Measurements from ENCODE around the gene TYK2. TPM values are rescaled to one million over a fixed set of nuclear protein-coding genes. Genes with fewer than 3 reads are reported as not detected.

Gene TYK2
- total and polyA plus RNA-seq, 2 of the 13 experiments (the other 11 are each of a cell fraction or from before 2014, with no cell fraction given): 38.8 to 60.1 TPM

- TF ChIP-seq, protein P1, sequence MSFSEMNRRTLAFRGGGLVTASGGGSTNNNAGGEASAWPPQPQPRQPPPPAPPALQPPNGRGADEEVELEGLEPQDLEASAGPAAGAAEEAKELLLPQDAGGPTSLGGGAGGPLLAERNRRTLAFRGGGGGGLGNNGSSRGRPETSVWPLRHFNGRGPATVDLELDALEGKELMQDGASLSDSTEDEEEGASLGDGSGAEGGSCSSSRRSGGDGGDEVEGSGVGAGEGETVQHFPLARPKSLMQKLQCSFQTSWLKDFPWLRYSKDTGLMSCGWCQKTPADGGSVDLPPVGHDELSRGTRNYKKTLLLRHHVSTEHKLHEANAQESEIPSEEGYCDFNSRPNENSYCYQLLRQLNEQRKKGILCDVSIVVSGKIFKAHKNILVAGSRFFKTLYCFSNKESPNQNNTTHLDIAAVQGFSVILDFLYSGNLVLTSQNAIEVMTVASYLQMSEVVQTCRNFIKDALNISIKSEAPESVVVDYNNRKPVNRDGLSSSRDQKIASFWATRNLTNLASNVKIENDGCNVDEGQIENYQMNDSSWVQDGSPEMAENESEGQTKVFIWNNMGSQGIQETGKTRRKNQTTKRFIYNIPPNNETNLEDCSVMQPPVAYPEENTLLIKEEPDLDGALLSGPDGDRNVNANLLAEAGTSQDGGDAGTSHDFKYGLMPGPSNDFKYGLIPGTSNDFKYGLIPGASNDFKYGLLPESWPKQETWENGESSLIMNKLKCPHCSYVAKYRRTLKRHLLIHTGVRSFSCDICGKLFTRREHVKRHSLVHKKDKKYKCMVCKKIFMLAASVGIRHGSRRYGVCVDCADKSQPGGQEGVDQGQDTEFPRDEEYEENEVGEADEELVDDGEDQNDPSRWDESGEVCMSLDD (CRISPR knock-in tag; IDR thresholded peaks at IDR 0.05; ENCODE audit: borderline replicate concordance): no peak
- TF ChIP-seq ZSCAN30 (CRISPR knock-in tag; IDR thresholded peaks at IDR 0.05): no peak
- TF ChIP-seq, protein P2, sequence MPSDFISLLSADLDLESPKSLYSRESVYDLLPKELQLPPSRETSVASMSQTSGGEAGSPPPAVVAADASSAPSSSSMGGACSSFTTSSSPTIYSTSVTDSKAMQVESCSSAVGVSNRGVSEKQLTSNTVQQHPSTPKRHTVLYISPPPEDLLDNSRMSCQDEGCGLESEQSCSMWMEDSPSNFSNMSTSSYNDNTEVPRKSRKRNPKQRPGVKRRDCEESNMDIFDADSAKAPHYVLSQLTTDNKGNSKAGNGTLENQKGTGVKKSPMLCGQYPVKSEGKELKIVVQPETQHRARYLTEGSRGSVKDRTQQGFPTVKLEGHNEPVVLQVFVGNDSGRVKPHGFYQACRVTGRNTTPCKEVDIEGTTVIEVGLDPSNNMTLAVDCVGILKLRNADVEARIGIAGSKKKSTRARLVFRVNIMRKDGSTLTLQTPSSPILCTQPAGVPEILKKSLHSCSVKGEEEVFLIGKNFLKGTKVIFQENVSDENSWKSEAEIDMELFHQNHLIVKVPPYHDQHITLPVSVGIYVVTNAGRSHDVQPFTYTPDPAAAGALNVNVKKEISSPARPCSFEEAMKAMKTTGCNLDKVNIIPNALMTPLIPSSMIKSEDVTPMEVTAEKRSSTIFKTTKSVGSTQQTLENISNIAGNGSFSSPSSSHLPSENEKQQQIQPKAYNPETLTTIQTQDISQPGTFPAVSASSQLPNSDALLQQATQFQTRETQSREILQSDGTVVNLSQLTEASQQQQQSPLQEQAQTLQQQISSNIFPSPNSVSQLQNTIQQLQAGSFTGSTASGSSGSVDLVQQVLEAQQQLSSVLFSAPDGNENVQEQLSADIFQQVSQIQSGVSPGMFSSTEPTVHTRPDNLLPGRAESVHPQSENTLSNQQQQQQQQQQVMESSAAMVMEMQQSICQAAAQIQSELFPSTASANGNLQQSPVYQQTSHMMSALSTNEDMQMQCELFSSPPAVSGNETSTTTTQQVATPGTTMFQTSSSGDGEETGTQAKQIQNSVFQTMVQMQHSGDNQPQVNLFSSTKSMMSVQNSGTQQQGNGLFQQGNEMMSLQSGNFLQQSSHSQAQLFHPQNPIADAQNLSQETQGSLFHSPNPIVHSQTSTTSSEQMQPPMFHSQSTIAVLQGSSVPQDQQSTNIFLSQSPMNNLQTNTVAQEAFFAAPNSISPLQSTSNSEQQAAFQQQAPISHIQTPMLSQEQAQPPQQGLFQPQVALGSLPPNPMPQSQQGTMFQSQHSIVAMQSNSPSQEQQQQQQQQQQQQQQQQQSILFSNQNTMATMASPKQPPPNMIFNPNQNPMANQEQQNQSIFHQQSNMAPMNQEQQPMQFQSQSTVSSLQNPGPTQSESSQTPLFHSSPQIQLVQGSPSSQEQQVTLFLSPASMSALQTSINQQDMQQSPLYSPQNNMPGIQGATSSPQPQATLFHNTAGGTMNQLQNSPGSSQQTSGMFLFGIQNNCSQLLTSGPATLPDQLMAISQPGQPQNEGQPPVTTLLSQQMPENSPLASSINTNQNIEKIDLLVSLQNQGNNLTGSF (CRISPR knock-in tag; IDR thresholded peaks at IDR 0.05): peak; percentile 0; the same call in 1 of the 2 replicates
- TF ChIP-seq MEF2D (CRISPR knock-in tag; IDR thresholded peaks at IDR 0.05): no peak
- no peak for TF ChIP-seq ASH2L (IDR thresholded peaks at IDR 0.05; ENCODE audit: insufficient read length, low read depth, low read length)
- TF ChIP-seq, protein P3, sequence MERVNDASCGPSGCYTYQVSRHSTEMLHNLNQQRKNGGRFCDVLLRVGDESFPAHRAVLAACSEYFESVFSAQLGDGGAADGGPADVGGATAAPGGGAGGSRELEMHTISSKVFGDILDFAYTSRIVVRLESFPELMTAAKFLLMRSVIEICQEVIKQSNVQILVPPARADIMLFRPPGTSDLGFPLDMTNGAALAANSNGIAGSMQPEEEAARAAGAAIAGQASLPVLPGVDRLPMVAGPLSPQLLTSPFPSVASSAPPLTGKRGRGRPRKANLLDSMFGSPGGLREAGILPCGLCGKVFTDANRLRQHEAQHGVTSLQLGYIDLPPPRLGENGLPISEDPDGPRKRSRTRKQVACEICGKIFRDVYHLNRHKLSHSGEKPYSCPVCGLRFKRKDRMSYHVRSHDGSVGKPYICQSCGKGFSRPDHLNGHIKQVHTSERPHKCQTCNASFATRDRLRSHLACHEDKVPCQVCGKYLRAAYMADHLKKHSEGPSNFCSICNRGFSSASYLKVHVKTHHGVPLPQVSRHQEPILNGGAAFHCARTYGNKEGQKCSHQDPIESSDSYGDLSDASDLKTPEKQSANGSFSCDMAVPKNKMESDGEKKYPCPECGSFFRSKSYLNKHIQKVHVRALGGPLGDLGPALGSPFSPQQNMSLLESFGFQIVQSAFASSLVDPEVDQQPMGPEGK (CRISPR knock-in tag; IDR thresholded peaks at IDR 0.05): no peak
- no peak for TF ChIP-seq SRSF9 (IDR thresholded peaks at IDR 0.05; ENCODE audit: borderline replicate concordance, insufficient read depth, low read depth, low read length, poor library complexity, severe bottlenecking)
- no peak for TF ChIP-seq POLR2AphosphoS2 (IDR thresholded peaks at IDR 0.05; ENCODE audit: low read depth, low read length)
- TF ChIP-seq ELF1 (CRISPR knock-in tag; IDR thresholded peaks at IDR 0.05): no peak
- TF ChIP-seq RAD21 (CRISPR knock-in tag; IDR thresholded peaks at IDR 0.05): no peak
- TF ChIP-seq ZBTB14 (CRISPR knock-in tag; IDR thresholded peaks at IDR 0.05): no peak
- TF ChIP-seq, protein P4, sequence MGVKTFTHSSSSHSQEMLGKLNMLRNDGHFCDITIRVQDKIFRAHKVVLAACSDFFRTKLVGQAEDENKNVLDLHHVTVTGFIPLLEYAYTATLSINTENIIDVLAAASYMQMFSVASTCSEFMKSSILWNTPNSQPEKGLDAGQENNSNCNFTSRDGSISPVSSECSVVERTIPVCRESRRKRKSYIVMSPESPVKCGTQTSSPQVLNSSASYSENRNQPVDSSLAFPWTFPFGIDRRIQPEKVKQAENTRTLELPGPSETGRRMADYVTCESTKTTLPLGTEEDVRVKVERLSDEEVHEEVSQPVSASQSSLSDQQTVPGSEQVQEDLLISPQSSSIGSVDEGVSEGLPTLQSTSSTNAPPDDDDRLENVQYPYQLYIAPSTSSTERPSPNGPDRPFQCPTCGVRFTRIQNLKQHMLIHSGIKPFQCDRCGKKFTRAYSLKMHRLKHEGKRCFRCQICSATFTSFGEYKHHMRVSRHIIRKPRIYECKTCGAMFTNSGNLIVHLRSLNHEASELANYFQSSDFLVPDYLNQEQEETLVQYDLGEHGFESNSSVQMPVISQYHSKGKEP (CRISPR knock-in tag; IDR thresholded peaks at IDR 0.05): no peak
- TF ChIP-seq HMG20B (CRISPR knock-in tag; conservative IDR thresholded peaks at IDR 0.05): no peak
These were observed 46.4 kb downstream of the TYK2 start (continued) for GRCh38 chr19:10333758-10334587.
